Activated CD4-positive, alpha-beta T cell treated with anti-CD3 and anti-CD28 coated beads, Interleukin-2, Interleukin-4, amounts not matched to agents 100 ng/mL and 50 ng/mL, durations not matched to agents 16 hours and 8 hours (primary cell): ENCODE results near the gene LATS2.

ENCODE experiments used
- DNase-seq: peaks from one replicate; pipeline ENCODE4 v3.0.0-alpha.2; 2020; ENCODE audit warnings: low spot score

LATS2 gene

DNA sequence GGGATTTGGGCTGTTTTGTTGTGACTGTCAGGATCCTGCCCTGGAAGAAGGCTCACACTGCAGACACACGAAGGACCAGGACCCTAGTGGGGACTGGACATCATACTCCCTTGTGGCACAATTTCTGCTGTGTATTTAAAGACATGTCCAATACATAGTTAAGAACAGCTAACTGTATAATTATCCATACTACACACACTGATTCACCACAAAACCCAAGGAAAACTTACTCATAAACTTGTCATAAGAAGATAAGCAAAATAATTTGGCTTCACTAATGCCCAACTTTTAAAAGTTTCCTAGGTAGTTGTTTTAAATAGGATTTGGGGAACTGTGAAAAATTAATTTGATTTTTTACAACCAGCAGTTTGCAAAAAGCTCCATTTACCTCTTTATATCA, 46.1 kb downstream of the LATS2 start:
- no peak for DNase-seq

DNA sequence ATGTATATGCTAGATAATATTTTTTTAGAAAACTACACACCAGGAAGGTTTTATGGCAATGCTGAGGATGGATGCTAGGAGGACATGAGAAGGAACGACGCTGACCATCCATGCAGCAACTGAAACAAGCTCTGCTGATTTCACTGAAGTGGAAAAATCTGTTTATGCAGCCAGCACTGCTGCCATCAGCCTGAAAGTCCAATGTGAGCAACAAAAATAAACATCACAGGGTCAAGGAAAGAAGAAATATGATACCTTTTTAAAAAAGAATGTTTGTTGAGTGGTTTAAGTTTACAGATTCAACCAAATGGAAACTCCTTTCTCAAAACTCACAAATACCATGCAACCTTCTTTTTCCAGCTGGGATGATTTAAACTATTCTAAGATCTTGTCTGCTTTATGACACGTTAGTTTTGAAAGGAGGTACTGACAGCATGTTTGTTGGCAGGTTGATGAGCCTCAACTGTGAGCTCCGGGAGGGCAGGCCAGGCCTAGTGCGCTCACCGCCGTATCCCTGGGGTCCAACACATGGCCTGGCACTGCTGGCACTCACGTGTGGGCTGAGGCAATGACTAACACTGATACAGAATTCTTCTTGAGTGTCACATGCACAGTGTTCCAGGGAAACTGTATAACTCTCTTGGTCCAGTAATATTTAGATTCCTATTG, 46.8 kb downstream of the LATS2 start:
- no peak for DNase-seq

GRCh38 chr13:21014139-21014501, 47.3 kb downstream of the LATS2 start:
- no peak for DNase-seq

DNA sequence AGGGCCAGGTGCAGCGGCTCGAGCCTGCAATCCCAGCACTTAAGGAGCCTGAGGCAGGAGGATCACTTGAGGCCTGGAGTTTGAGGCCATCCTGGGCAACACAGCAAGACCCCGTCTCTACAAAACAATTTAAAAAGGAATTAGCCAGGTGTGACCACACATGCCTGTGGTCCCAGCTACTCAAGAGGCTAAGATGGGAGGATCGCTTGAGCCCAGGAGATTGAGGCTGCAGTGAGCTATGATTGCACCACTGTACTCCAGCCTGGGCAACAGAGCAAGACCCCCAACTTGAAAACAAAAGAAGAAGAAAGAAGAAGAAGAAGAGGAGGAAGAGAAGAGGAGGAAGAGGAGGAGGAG, 47.7 kb downstream of the LATS2 start:
- DNase-seq, result no peak

DNA sequence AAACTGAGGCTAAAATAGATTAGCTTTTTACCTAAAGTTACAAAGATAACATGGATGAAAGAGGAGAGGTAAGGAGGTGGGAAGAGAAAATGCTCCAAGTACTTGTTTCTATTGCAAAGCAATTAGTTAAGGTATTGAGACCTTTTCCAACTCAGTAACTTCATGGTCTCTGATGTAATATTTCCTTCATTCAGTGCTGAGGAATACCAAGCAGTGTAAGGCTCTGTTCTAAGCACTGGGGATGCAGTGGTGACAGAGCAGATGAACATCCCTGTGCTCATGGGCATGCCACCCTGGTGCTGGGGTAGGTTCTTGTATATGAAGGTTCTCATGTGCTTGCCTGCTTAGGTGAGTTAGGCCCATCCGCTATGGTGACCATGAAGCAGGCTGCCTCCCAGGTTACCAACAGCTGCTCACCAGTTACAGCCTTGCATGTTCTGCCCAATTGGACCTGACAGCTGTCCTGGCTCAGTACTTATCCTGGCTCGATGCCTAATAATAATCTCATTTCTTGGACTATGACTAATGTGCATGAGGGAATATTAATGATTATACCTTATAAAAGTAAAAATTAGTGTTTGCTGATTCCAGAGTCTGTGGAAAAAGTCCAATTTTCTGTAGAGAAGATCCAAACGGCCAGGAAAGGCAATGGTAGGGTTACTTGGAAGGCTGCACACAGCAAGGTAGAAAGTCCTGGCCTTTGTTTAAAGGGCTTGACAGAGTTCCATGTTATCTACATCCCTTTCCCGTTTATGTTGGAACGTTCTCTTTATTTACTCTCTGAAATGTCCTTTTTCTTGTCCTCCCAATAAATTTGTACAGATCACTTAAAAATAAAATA, 48.3 kb downstream of the LATS2 start:
- DNase-seq, result no peak

DNA sequence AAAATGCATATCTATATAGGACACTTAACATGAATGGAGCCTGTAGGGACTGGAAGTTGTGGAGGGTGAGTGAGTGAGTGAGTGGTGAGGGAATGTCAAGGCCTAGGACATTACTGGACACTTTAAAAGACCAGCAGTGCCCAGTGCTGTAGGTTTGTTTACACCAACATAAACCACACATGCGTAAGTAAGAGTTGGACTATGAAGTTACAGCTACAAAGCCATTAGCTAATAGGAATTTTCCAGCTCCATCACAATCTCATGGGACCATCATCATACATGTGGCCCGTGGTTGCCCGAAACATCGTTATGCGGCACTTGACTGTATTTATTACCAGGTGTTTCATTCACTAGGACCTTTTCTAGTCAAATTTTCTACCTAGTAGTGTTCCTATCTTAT, 49.2 kb downstream of the LATS2 start:
- no peak for DNase-seq

DNA sequence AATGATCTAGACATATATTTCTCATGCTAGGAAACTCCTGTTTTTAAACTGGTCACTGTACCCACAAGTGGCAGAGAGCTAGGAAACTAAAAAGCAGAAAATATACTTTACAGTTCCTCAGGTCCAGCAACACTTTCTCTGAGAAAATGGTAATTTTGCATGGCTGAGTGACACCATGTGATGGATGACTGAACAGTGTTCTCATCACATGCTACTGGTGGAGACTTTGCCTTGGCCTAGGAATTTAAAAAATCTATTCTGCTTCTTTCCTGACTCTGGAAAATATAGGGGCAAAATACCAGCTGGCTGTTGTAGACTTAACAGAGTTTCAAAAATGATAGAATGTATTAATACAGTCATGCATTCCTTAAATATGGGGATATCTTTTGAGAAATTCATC, 50.0 kb downstream of the LATS2 start:
- no peak for DNase-seq

DNA sequence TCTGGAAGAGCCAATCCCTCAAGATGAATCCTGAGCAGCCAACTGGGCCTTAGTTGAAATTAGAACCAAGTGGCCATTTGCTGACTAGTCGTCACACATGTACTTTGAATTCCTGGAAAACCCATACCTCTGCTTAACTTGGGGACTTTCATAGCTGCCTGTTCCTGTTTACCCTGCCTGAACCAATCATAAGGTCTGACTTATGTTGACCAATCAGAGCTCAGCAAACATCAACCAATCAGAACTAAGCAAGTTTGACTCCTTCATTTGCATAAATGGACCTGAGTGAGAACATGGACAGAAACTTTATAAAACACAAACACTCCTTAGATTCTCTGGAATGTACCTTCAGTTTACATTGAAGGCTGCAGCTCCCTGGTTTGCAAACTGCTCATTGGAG, 50.8 kb downstream of the LATS2 start:
- DNase-seq, result no peak

DNA sequence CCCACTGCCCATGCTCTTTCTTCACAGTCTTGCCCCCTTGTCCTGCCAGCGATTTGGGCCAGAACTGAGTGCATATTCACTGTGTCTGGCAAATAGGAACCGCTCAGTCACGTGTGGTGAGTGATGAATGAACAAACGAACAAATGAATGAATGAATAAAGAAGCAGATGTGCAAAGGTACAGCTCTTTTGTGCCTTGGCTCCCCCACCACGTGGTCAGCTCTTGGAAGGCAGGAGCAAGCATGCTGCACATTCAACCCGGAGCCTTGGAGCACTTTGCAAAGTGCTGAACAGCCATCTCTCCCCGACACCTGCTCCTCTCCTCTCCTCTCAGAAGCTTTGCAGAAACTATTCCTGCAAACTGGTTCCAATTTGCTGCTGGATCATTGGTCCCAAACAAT, 52.4 kb downstream of the LATS2 start:
- DNase-seq, result no peak

DNA sequence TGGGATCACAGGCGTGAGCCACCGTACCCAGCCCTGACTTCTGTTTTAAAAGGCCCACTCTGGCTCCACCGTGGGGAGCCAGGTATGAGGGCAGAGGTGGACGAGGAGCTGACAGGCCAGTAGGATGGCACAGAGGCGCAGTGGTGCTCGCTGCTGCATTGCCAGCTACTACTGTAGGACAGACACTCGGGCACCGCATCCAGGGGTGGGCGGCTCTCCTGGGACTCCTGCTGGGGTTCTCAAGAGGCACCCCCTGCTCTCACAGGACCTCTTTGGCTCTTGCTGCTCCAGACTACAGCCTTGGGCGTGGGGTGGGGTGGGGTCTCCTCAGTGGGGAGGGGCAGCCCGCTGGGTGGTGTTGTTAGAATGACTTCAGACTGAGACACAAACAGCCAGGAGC, 53.4 kb downstream of the LATS2 start:
- no peak for DNase-seq

GRCh38 chr13:21006141-21007005, 55.0 kb downstream of the LATS2 start:
- no peak for DNase-seq

DNA sequence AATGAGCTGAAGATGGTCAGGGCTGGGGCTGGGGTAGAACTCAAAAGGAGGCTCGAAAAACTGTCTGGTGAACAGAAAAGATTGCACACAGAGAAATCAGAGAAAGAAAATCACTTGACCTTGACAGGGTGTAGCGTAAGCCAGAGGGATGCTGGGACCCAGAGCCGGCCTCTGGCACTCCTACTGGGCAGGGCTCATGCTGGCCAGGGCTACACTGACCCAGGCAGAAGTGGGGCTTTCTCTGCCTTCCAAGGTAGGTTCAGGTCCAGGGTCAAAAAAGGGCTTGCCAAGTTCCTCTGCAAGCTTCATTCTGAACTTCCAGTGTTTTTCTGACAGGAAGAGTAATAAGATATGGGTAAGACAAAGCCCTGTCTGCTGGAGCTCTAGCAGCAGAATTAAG, 56.2 kb downstream of the LATS2 start:
- no peak for DNase-seq

GRCh38 chr13:21001471-21001870, 59.9 kb downstream of the LATS2 start:
- DNase-seq, result no peak

- no peak for DNase-seq
Observed at GRCh38 chr13:21000647-21001046, 60.7 kb downstream of the LATS2 start.

DNA sequence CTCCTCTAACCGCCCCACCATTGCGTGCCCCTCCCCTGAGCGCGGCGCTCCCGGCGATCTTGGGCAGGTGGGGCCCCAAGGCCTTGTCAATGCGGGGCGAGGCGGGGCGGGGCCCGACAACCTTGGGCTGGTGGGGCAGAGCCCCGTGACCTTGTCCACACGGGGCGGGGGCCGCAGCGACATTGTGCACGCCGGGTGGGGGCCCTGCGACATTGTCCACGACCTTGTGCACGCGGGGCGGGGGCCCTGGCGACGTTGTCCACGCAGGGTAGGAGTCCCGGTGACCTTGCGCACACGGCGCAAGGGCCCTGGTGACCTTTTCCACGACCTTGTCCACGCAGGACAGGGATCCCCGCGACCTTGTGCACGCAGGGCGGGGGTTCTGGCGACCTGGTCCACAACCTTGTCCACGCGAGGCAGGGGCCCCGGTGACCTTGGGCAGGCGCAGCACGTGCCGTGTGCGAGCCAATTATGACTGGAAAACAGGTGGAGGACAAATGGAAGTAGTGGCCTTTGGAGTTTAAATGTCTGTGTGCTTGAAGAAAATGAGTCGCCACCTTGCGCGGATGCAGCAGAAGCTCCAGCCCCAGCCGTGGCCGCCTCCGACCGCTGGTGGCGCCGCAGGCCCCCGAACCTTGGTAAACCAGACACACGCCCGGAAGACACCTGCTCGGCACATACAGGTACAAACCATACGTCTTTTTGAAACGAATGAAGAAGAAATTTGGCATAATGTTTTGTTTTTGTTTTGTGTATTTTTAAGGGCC, 62.6 kb downstream of the LATS2 start:
- DNase-seq, result no peak

- no peak for DNase-seq
Observed at GRCh38 chr13:20997301-20998161, 63.9 kb downstream of the LATS2 start.

GRCh38 chr13:20995245-20995838, 66.0 kb downstream of the LATS2 start:
- DNase-seq, result no peak

DNA sequence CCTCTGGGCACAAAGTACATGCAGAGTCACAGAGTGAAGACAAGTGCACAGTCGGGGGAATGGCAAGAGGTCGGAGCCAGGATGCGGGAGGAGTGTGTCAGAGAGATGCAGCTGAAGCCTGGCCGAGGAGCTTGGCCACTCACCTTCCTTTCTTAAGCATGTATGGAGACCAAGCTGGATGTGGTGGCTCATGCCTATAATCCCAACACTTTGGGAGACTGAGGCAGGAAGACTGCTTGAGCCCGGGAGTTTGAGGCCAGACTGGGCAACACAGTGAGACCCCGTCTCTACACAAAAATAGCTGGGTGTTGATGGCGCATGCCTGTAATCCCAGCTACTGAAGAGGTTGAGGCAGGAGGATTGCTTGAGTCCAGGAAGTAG, 67.0 kb downstream of the LATS2 start:
- no peak for DNase-seq

DNA sequence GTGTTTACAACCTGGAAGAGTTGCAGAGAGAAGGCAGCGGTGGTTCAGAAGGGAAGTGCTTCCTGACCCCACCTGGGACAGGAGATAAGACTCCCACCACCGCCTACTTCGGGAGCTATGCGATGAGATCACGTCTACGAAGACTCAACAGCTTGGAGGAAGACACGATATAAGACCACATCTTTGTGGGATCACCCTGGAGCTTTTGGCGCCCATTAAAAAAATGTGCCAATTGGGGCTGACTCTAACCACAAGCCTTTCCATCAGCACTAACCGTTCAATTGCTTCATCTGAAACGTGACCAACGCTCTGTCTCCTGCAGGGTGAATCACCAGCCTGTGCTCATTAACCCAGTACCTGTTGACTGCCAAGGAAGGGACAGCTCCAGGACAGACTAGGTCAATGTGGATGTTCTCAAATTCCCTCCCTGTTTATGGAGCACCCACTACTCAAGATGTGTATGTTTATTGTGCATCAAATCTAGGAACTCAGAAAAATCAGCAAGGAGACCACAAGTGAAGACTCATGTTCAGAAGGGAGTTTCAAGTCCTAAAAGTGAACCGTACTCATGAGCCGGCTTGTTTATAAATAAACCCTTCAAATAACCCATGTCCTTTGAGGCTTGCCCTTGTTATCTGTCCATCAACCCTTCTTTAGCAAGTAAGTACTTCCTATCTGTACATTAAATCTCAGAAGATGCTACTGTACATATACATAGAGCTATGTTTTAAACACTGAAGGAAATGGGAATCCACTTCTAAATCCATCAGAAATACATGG, 67.5 kb downstream of the LATS2 start:
- no peak for DNase-seq

- DNase-seq, result no peak
Observed at GRCh38 chr13:20993211-20993610, 68.2 kb downstream of the LATS2 start.
